Caco-2 (cell line): Measurements from ENCODE around the gene RABL6. TPM values are rescaled to one million over a fixed set of nuclear protein-coding genes. Genes with fewer than 3 reads are reported as not detected.
"Not testable (repeated sequence)": the region's sequence is repeated elsewhere in the genome, so short reads cannot be mapped to it uniquely, and the experiment has no call there.

Experiments
- BruUV-seq: library from RNA; stranded (reverse); fragments of 400-500 nt; replicated peaks from 2 replicates; lab custom pipeline; 2021; lab: Mats Ljungman, UMichigan
- CTCF ChIA-PET: fragments of 300-600 bp; sonication (Branson Sonifier 250); formaldehyde crosslinking; loops from one replicate; lab custom pipeline; 2022; ENCODE audit warnings: antibody characterized with exemption; lab: Charles Lee
- POLR2A ChIA-PET: fragments of 300-600 bp; sonication (Branson Sonifier 250); formaldehyde crosslinking; loops from one replicate; lab custom pipeline; 2022; ENCODE audit warnings: antibody characterized with exemption; lab: Charles Lee
- DNase-seq, 2 experiments: peaks; one replicate each; pipeline versions ENCODE4 v3.0.0 to v3.0.0-alpha.2; 2020 to 2022
- H3K27me3 ChIP-seq: replicated peaks from 2 replicates; pipeline ENCODE4 v1.6.0; 2011; ENCODE audit warnings: low read length; ENCODE audit not compliant: control insufficient read depth, insufficient read depth
- H3K36me3 ChIP-seq: 2 replicates; pipeline ENCODE4 v1.5.1; 2011; ENCODE audit warnings: low read length; ENCODE audit not compliant: control insufficient read depth, insufficient read depth
- H3K4me1 ChIP-seq: fragments of 250-450 bp; sonication (Bioruptor Pico); 2 replicates; pipeline ENCODE4 v1.5.1; 2020; ENCODE audit warnings: mild to moderate bottlenecking
- H3K4me3 ChIP-seq: 2 replicates; pipeline ENCODE4 v1.5.1; 2011; ENCODE audit warnings: low read depth, mild to moderate bottlenecking, control low read depth, low read length
- H3K9me3 ChIP-seq: fragments of 250-450 bp; sonication (Bioruptor Pico); 2 replicates; pipeline ENCODE4 v1.5.1; 2020; ENCODE audit warnings: mild to moderate bottlenecking, moderate library complexity
- H3K27ac Mint-ChIP-seq: one replicate; pipeline ENCODE4 v1.8.0; 2022; ENCODE audit warnings: mixed read lengths; ENCODE audit not compliant: unreplicated experiment
- H3K27me3 Mint-ChIP-seq: one replicate; pipeline ENCODE4 v1.8.0; 2022; ENCODE audit warnings: mixed read lengths; ENCODE audit not compliant: insufficient read depth, unreplicated experiment
- H3K36me3 Mint-ChIP-seq: one replicate; pipeline ENCODE4 v1.8.0; 2022; ENCODE audit warnings: mild to moderate bottlenecking, mixed read lengths; ENCODE audit not compliant: insufficient read depth, unreplicated experiment
- H3K4me1 Mint-ChIP-seq: one replicate; pipeline ENCODE4 v1.8.0; 2022; ENCODE audit warnings: low read depth, mixed read lengths; ENCODE audit not compliant: unreplicated experiment
- H3K4me3 Mint-ChIP-seq: one replicate; pipeline ENCODE4 v1.8.0; 2022; ENCODE audit warnings: mild to moderate bottlenecking, moderate library complexity, mixed read lengths; ENCODE audit not compliant: unreplicated experiment
- H3K9me3 Mint-ChIP-seq: one replicate; pipeline ENCODE4 v1.8.0; 2022; ENCODE audit warnings: mixed read lengths; ENCODE audit not compliant: unreplicated experiment
- intact Hi-C: fragments of 100-400 bp; cut with micrococcal nuclease; formaldehyde crosslinking; loops from one replicate; pipeline ENCODE4 v1.10.0; 2022; ENCODE audit not compliant: unreplicated experiment
- total RNA-seq: library from RNA; stranded (reverse); gene quantifications from 2 replicates; pipeline ENCODE4 v1.2.3, GENCODE V29; 2022
- TF ChIP-seq, protein P1 (sequence below), 2 experiments: fragments of 200-600 bp in 1 of 2; IDR thresholded peaks; 1 replicate in 1 of 2; 2 replicates in 1 of 2; pipeline versions ENCODE4 v1.5.1 to v1.8.0; 2011 to 2022; ENCODE audit warnings: antibody characterized with exemption in 1 of 2, control low read depth in 1 of 2, inconsistent platforms in 1 of 2, low read depth in 1 of 2, low read length in 1 of 2, mild to moderate bottlenecking in 1 of 2, moderate library complexity in 1 of 2; ENCODE audit not compliant: insufficient read depth in 1 of 2, severe bottlenecking in 1 of 2, unreplicated experiment in 1 of 2

Gene RABL6
- total RNA-seq, 1 experiment from 2014 or later = 138 TPM

DNA sequence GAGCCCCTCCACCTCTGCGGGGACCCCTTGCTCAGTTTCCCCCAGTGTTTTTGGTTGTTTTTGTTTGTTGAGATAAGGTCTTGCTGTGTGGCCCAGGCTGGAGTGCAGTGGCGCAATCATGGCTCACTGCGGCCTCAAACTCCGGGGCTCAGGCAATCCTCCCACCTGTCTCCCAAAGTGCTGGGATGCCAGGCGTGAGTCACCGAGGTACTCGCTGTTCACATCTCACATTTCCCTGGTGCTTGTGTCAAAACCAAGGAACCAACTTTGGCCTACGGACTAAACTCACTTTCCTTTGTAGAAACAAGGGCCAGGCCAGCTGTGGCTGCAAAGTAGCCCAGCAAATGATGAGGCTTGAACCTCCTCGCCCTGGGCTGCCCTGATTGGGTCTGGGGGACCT is 24.8 kb downstream of the RABL6 start:
- TF ChIP-seq, protein P1, sequence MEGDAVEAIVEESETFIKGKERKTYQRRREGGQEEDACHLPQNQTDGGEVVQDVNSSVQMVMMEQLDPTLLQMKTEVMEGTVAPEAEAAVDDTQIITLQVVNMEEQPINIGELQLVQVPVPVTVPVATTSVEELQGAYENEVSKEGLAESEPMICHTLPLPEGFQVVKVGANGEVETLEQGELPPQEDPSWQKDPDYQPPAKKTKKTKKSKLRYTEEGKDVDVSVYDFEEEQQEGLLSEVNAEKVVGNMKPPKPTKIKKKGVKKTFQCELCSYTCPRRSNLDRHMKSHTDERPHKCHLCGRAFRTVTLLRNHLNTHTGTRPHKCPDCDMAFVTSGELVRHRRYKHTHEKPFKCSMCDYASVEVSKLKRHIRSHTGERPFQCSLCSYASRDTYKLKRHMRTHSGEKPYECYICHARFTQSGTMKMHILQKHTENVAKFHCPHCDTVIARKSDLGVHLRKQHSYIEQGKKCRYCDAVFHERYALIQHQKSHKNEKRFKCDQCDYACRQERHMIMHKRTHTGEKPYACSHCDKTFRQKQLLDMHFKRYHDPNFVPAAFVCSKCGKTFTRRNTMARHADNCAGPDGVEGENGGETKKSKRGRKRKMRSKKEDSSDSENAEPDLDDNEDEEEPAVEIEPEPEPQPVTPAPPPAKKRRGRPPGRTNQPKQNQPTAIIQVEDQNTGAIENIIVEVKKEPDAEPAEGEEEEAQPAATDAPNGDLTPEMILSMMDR (IDR thresholded peaks at IDR 0.05; ENCODE audit: insufficient read depth in 1 of 2, low read depth in 1 of 2, low read length in 1 of 2, severe bottlenecking in 1 of 2, unreplicated experiment in 1 of 2) = no peak
- intact Hi-C loops = no loop called here
- no peaks in the 10 kb centered on the region for H3K4me1 ChIP-seq
- no peaks in the 10 kb centered on the region for H3K27me3 ChIP-seq
- ChIA-PET CTCF (interaction anchor here (0.7 kb wide), 1 partner anchor 15 kb away, joined by 6 read pairs; no protein-coding TSS in a partner anchor), POLR2A (no interaction called here)
- no peak for DNase-seq
- Mint-ChIP-seq H3K9me3 (no peaks in the 10 kb centered on the region), H3K27ac (no peak overlapping the region), H3K36me3 (peaks cover 74% of the 10 kb centered on the region), H3K4me1 (no peaks in the 10 kb centered on the region), H3K27me3 (no peaks in the 10 kb centered on the region), H3K4me3 (no peak overlapping the region)
- H3K9me3 ChIP-seq = no peaks in the 10 kb centered on the region
- no TSS peak for BruUV-seq
- no peak overlapping the region for H3K4me3 ChIP-seq
- H3K36me3 ChIP-seq = peaks cover 6% of the 10 kb centered on the region

DNA sequence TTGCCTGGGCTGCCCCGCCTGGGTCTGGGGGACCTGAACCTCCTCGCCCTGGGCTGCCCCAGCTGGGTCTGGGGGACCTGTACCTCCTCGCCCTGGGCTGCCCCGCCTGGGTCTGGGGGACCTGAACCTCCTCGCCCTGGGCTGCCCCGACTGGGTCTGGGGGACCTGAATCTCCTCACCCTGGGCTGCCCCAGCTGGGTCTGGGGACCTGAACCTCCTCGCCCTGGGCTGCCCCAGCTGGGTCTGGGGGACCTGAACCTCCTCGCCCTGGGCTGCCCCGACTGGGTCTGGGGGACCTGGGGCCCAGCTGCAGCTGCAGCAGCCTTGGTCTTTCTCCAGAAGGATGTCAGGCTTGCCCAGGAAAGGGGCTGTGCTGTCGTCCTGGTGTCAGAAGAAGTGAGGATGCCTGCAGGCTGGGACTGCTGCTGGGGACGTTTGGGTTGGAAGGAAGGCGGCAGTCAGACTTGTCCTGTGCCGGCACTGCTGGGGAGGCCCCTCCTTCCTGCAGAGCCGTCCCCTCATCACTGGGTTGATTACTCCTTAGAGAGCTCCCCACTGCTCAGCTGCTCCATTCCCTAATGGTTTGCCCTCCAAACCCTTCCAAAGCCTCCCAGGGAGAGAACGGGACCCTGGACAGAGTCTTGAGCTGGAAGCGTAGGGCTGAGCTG is 25.8 kb downstream of the RABL6 start:
- H3K4me1 Mint-ChIP-seq, POLR2A ChIA-PET, H3K4me1 ChIP-seq, BruUV-seq, H3K36me3 ChIP-seq, DNase-seq, H3K27ac Mint-ChIP-seq, H3K9me3 Mint-ChIP-seq, H3K27me3 ChIP-seq, H3K4me3 ChIP-seq, H3K9me3 ChIP-seq, H3K4me3 Mint-ChIP-seq, H3K27me3 Mint-ChIP-seq, intact Hi-C loops: not testable (repeated sequence)
- CTCF ChIA-PET = interaction anchor here (0.7 kb wide), 1 partner anchor 14 kb away, joined by 6 read pairs; no protein-coding TSS in a partner anchor
- peaks cover 78% of the 10 kb centered on the region for H3K36me3 Mint-ChIP-seq

DNA sequence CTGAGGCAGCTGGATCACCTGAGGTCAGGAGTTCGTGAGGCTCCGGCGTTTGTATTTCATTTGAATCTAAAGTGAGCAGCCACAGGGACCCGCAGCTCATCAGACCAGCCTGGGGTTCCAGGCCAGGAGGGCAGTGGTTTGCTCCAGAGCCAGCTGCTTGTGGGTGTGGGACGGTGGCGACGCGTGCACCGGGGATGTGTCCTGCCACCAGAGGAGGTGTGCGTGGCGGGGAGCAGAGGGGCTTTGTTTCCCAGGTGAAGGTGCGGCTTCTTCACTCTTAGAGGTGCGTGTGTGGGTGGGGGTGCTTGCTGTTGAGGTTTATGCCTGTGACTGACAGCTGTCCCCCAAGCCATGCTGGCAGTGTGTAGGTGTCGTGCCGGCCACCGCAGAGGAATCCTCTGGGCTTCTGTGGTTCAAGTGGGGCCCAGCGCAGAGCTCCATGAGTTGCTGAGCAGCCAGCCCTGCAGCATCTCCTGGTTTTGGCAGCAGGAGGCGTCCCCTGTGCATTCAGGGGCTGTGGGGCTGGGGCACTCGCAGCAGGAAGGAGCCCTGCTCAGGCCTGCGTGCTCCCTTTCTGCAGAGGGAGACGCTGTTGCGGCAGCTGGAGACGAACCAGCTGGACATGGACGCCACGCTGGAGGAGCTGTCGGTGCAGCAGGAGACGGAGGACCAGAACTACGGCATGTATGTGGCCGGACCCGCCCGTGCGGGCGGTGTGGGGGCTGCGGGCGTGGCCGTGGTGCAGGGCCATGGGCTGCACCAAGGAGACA is 27.6 kb downstream of the RABL6 start:
- Histone ChIP-seq H3K4me3 (no peak overlapping the region), H3K4me1 (peaks cover 3% of the 10 kb centered on the region; the same call in 1 of the 2 replicates), H3K27me3 (no peaks in the 10 kb centered on the region), H3K36me3 (peaks cover 2% of the 10 kb centered on the region), H3K9me3 (no peaks in the 10 kb centered on the region)
- Mint-ChIP-seq H3K4me3 (no peak overlapping the region), H3K36me3 (peaks cover 78% of the 10 kb centered on the region), H3K9me3 (no peaks in the 10 kb centered on the region), H3K4me1 (peaks cover 7% of the 10 kb centered on the region), H3K27ac (no peak overlapping the region), H3K27me3 (no peaks in the 10 kb centered on the region)
- DNase-seq = no peak
- TF ChIP-seq, protein P1 (IDR thresholded peaks at IDR 0.05; ENCODE audit: insufficient read depth in 1 of 2, low read depth in 1 of 2, low read length in 1 of 2, severe bottlenecking in 1 of 2, unreplicated experiment in 1 of 2) = no peak
- no TSS peak for BruUV-seq
- intact Hi-C loops = no loop called here
- CTCF ChIA-PET = interaction anchor here (1.3 kb wide), 1 partner anchor 233 kb away, joined by 3 read pairs; no protein-coding TSS in a partner anchor
- POLR2A ChIA-PET = interaction anchor here (0.6 kb wide), 1 partner anchor 28 kb away, joined by 6 read pairs; no protein-coding TSS in a partner anchor
